AG10803 (cell line): ENCODE results near the gene NOC4L.
"Not testable (repeated sequence)": the region's sequence is repeated elsewhere in the genome, so short reads cannot be mapped to it uniquely, and the experiment has no call there.

ENCODE experiments used
- DNase-seq: peaks from one replicate; pipeline ENCODE4 v3.0.0; 2010; ENCODE audit warnings: low read depth
- H3K4me3 ChIP-seq: 2 replicates; pipeline ENCODE4 v1.5.1; 2011; ENCODE audit warnings: mild to moderate bottlenecking, low read length, control low read depth
- TF ChIP-seq, protein P1 (sequence below): conservative IDR thresholded peaks from 2 replicates; pipeline ENCODE4 v1.5.1; 2011; ENCODE audit warnings: mild to moderate bottlenecking, low read length, control low read depth, inconsistent platforms

Gene NOC4L

DNA sequence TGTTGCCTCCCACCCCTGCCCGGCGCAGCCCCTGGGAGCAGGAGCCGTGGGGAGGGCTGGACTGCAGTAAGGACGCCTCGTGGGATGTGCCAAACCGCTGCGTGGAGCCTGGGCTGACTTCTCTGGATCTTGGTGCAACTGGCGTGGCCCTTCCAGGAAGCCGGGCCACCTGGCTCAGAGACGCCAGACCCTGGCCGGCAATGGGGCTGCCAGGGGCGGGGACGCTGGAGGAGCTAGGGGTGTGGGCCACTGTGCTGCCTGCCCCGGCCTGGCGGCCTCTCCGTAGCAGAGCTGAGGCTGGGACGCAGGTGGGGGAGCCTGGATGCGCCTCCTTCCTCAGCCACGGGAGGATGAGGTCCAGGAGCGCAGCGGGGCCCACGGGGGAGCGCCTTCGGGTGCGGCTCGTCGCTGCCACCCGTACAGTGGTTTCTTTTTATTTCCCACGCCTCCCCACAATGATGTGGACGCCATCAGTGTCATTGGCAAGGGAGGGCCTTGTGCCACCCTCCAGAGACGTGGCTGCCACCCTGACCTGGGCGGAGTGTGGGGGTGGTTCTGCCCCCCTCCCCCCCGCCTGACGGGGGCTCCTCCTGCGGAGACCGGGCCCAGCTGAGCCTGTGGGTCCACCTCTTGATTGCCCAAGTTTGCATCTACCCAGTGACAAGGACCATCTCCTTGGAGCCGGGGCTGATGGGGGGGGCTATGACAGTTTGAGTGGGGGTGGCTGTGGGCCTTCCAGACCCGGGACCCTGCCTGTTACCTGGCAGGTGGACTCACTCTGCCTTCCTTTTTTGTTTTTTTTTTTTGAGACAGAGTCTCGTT is 11.4 kb upstream of the NOC4L start:
- no peak for DNase-seq
- H3K4me3 ChIP-seq, result no peak overlapping the region
- TF ChIP-seq, protein P1, sequence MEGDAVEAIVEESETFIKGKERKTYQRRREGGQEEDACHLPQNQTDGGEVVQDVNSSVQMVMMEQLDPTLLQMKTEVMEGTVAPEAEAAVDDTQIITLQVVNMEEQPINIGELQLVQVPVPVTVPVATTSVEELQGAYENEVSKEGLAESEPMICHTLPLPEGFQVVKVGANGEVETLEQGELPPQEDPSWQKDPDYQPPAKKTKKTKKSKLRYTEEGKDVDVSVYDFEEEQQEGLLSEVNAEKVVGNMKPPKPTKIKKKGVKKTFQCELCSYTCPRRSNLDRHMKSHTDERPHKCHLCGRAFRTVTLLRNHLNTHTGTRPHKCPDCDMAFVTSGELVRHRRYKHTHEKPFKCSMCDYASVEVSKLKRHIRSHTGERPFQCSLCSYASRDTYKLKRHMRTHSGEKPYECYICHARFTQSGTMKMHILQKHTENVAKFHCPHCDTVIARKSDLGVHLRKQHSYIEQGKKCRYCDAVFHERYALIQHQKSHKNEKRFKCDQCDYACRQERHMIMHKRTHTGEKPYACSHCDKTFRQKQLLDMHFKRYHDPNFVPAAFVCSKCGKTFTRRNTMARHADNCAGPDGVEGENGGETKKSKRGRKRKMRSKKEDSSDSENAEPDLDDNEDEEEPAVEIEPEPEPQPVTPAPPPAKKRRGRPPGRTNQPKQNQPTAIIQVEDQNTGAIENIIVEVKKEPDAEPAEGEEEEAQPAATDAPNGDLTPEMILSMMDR, result no peak

DNA sequence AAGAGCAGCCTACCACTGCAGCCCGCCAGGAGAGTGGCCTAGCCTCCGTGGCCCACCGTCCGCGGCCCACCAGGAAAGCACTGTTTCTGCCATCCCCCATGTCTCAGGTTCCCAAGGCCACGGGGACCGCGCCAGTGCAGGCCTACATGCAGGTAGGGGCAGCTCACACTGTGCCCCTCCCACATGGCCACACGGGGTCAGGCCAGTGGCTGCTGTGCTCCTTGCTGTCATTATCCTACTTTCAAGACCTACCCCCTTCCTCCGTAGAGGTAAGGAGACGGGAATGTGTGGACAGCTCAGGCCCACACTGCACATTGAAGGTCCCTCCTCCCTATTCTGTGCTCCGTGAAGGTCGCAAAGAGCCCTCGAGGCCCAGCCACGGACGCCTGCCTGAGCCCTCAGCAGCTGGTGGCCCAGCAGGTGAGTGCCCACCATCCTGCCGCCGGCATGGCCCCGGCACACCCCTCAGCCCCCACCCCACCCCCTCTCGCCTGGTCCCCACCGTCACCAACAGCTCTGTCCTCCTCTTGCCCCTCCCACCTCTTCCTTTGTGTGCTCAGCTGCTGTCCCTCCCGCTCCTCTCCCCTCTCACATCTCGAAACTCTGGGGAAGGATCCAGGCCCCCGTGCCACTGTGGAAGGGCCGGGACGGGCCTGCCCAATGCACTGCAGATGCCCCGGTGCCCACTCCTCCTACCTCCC is 10.2 kb upstream of the NOC4L start:
- H3K4me3 ChIP-seq, result no peak overlapping the region
- no peak for DNase-seq
- TF ChIP-seq, protein P1, result no peak

DNA sequence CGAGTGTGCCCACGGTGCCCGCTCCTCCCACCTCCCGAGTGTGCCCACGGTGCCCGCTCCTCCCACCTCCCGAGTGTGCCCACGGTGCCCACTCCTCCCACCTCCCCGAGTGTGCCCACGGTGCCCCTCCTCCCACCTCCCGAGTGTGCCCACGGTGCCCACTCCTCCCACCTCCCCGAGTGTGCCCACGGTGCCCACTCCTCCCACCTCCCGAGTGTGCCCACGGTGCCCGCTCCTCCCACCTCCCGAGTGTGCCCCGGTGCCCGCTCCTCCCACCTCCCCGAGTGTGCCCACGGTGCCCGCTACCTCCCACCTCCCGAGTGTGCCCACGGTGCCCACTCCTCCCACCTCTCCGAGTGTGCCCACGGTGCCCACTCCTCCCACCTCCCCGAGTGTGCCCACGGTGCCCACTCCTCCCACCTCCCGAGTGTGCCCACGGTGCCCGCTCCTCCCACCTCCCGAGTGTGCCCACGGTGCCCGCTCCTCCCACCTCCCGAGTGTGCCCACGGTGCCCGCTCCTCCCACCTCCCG is 9.5 kb upstream of the NOC4L start:
- not testable (repeated sequence) for DNase-seq, H3K4me3 ChIP-seq

DNA sequence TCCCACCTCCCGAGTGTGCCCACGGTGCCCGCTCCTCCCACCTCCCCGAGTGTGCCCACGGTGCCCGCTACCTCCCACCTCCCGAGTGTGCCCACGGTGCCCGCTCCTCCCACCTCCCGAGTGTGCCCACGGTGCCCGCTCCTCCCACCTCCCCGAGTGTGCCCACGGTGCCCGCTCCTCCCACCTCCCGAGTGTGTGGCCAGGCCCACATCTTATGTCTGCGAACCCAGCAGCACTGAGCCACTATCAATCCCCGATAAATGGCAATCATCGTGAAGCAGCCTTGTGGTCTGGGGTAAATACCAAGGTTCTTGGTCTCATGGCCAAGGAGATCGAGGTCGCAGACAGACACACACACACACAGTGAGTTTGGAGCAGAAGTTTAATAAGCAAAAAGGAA is 8.0 kb upstream of the NOC4L start:
- not testable (repeated sequence) for DNase-seq

DNA sequence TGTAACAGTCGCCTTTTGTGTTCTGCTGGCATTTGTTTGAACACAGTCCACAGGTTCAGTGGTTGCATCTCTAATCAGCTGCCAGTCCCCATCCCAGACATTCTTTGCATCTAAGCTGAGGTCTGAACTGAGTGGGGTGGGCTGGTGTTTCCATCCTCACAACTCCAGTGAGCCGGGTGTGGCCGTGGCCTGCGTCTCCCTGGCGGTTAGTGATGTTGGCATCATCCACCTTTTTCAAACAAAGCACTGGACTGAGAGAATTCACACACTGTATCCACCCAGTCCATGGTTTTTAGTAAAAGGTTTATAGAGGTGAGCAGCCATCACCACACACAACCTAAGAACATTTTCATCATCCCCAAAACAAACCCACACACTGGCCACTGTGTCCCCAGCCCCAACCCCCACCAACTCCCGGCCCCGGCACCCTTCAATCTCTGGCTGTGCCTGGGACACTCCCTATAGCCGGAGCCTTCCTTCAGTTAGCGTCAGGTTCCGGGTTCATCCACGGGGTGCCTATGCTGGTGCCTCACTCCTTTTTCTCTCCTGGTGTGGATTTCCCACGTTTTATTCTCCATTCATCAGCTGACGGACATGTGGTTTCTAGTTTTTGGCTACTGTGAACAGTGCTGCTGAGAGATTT is 6.7 kb upstream of the NOC4L start:
- DNase-seq, result no peak
- TF ChIP-seq, protein P1, result no peak

More for the DNA sequence above, 8.0 kb upstream of the NOC4L start:
- not testable (repeated sequence) for H3K4me3 ChIP-seq

DNA sequence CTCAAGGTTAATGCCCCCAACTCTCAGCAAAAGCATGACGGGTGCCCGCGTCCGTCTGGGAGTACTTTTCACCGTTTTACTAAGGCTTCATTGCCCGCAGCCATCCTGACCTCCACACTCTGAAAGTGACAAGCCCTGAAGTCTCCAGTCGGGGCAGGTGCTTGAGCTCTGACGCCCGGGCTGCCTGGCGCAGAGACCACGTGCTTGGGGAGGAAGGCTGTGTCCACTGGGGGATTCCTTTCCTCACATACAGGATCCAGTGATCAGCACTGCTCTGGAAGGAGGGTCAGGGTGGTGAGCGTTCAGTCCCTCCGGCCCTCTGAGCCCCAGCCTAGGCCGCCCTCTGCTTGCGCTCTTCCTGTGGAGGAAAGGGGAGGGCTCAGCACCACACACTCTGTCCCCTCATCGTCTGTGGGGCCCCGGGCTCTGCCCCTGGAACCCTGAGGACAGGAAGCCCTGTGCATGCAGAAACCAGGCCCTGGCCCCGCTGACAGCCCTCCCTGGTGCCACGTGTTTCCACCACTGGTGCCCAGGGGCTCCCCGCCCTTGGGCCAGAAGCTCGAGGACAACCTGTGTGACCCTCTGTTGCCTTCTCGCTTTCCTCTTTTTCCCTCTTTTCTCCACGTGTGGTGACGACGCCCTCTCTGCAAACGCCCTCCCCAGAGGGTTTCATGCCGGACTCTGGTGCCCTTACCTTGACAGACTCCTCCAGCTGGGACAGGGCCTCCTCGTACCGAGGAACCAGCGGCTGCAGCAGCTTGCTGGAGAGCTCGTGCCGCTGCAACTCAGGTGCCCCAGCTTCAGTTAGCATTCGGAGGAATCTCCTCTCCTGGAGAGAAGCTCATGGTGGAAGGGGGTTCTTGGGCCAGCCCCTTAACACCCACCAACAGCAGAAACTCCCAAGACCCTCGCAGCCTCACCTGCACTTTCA is 5.1 kb upstream of the NOC4L start:
- no peak for DNase-seq
- TF ChIP-seq, protein P1, result no peak
- no peak overlapping the region for H3K4me3 ChIP-seq

More for the DNA sequence above, 6.7 kb upstream of the NOC4L start:
- H3K4me3 ChIP-seq, result no peak overlapping the region

DNA sequence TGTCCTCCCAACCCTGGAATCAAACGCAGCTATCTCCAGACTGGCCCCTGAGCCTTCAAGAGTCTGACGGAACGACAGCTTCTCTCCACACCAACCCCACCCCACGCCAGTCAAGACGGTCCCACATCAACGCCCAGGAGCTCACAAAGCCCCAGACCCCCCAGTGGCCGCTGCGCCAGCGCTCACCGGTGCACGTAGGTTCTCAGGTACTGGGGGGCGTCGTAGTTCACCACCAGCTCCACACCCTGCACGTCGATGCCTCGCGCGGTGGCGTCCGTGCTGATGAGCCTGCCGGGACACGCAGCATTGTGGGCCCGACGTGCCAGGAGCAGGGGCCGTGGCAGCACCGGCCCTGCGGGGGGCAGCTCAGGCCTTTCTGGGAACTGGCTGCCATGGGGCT is 4.3 kb upstream of the NOC4L start:
- TF ChIP-seq, protein P1, result no peak
- H3K4me3 ChIP-seq, result no peak overlapping the region
- DNase-seq, result no peak
